ENCODE measurements around the gene PTPDC1. TPM values are rescaled to one million over a fixed set of nuclear protein-coding genes. Genes with fewer than 3 reads are reported as not detected.

Gene PTPDC1
- total and polyA plus RNA-seq, 4 donors = 3.1 to 26.0 (median 7.5) TPM

DNA sequence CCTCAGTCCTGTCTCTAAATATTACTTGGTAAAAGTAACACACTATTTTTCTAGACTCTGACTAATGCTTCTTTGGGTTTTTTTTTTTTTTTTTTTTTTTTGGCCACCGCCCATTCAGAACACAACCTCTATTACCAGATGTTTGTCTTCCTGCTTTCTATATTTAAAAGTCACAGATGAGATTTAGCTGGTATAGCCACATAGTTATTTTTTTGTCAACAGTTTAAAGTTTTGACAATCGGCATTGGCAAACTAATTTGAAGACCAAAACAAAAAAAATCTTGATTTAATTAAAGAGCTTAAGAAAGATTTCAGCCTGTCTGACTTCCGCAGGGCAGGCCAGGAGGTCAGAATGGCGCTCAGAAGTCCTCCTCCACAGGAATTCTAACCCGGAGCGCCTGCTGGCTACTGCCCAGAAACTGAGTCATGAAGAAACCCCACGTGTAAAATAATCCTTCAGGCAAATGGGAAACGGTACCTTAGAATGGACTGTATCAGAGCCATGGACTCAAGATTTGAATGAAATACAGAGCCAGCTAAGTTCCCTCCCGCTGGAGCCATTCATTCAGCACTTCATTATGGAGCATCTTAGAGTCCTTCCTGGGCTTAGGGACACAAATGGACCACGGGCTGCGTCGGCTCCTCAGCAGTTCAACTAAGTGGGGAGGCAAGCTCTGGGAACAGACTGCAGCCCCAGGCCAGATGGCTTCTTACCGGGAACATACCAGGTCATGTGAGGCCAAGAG, 55.6 kb downstream of the PTPDC1 start:
- H3K27me3 ChIP-seq (ENCODE audit: control insufficient read depth in 3 of 3, insufficient read depth in 3 of 3, low read length in 2 of 3) = no peaks in the 10 kb centered on the region
- no peak overlapping the region for H3K4me3 ChIP-seq
- ATAC-seq (ENCODE audit: insufficient read depth, low FRiP score) = peak; percentile 71
- peaks cover 7 to 29% (median 12%) of the 10 kb centered on the region in 5 donors for H3K4me1 ChIP-seq (ENCODE audit: control insufficient read depth in 5 of 5, insufficient read depth in 5 of 5, low read length in 5 of 5)
- TF ChIP-seq, protein P1, sequence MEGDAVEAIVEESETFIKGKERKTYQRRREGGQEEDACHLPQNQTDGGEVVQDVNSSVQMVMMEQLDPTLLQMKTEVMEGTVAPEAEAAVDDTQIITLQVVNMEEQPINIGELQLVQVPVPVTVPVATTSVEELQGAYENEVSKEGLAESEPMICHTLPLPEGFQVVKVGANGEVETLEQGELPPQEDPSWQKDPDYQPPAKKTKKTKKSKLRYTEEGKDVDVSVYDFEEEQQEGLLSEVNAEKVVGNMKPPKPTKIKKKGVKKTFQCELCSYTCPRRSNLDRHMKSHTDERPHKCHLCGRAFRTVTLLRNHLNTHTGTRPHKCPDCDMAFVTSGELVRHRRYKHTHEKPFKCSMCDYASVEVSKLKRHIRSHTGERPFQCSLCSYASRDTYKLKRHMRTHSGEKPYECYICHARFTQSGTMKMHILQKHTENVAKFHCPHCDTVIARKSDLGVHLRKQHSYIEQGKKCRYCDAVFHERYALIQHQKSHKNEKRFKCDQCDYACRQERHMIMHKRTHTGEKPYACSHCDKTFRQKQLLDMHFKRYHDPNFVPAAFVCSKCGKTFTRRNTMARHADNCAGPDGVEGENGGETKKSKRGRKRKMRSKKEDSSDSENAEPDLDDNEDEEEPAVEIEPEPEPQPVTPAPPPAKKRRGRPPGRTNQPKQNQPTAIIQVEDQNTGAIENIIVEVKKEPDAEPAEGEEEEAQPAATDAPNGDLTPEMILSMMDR (IDR thresholded peaks at IDR 0.05; ENCODE audit: control extremely low read depth, extremely low read depth) = no peak
- H3K36me3 ChIP-seq (ENCODE audit: control insufficient read depth in 4 of 4, insufficient read depth in 4 of 4, low read length in 4 of 4) = no peaks in the 10 kb centered on the region
- 49 to 62% methylated on average over 13 of the region's 13 CpGs for WGBS, 2 donors
- H3K9me3 ChIP-seq (ENCODE audit: control insufficient read depth in 4 of 4, insufficient read depth in 3 of 4, low read length in 3 of 4) = no peaks in the 10 kb centered on the region
- peak overlapping the region; percentile 65 to 80 for H3K27ac ChIP-seq (ENCODE audit: low read depth in 1 of 2, low read length in 1 of 2)
- peak; percentile 90 to 95 (median 93) for DNase-seq
- no peak overlapping the region for H3K9ac ChIP-seq (ENCODE audit: insufficient read depth in 1 of 2, low read length in 2 of 2)

DNA sequence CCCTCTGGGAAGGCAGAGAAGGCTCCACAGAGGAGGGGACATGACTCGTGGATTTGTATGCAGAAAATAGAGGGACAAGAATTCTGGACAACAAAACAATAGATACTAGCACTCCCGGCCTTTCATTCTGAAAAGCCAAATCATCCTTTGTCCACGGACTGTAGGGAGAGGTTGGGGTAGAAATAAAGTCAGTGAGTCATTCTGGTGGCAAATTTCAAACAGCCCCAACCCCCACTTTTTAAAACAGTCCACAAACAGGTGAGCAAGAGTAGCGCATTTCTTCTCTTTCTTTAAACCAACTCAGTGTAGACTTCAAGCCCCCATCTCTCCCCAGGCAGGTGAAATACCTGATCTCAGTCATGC, 56.1 kb downstream of the PTPDC1 start:
- Histone ChIP-seq H3K4me3 (no peak overlapping the region), H3K27ac (ENCODE audit: low read depth in 1 of 2, low read length in 1 of 2) (peak overlapping the region; percentile 65 to 80), H3K9ac (ENCODE audit: insufficient read depth in 1 of 2, low read length in 2 of 2) (no peak overlapping the region), H3K9me3 (ENCODE audit: control insufficient read depth in 4 of 4, insufficient read depth in 3 of 4, low read length in 3 of 4) (no peaks in the 10 kb centered on the region), H3K27me3 (ENCODE audit: control insufficient read depth in 3 of 3, insufficient read depth in 3 of 3, low read length in 2 of 3) (no peaks in the 10 kb centered on the region), H3K36me3 (ENCODE audit: control insufficient read depth in 4 of 4, insufficient read depth in 4 of 4, low read length in 4 of 4) (no peaks in the 10 kb centered on the region), H3K4me1 (ENCODE audit: control insufficient read depth in 5 of 5, insufficient read depth in 5 of 5, low read length in 5 of 5) (peaks cover 7 to 25% (median 12%) of the 10 kb centered on the region in 5 donors)
- TF ChIP-seq, protein P1 (IDR thresholded peaks at IDR 0.05; ENCODE audit: control extremely low read depth, extremely low read depth) = no peak
- 59% methylated on average over 4 of the region's 4 CpGs for WGBS, 2 donors
- ATAC-seq (ENCODE audit: insufficient read depth, low FRiP score) (no peak), DNase-seq (no peak)

DNA sequence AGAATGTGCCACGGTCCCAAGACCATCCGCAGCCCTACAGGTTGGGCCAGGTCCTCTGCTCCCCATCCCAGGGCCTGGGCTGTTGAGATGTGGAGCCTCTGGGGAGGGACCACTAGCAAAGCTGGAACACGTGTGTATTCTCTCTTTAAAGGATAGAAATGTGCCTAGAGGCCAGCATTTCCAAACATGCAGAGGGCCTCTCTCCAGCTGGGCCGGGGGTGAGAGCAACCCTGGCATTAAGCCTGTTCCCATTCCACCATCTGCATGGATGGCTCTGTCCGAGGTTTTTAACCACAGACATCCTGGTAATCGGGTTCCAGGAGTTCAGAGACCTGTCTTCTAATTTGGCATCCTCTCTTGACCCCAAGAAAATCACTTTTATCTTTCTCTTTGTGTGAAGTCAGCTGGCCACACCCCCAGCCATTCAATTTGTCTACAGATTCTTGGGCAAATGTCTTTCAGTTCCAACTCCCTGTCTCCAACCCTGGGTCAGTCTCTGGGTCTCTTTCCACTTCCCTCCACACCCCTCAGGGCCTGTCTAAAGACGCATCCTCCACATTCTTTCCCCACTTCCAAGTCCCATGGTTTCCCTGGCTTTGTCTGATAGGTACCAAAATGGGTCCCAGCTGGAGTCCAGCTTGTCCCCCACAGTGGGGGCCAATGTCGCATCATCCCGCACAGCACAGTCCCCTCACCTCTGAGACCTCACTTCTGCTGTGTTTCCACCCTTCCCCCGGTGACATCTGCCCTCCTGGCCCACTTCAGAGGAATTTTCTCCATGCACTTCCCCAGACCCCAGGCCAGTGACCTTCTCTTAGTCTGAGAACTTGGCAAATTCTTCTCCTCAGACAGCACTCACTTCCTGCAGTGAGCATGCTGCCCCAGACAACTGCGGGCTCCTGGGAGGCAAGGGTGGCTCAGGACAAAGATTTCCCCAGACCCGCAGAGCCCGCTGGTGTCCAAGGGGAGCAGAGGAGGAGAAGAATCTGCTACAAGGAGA, 56.8 kb downstream of the PTPDC1 start:
- peaks cover 7 to 24% (median 12%) of the 10 kb centered on the region in 5 donors for H3K4me1 ChIP-seq (ENCODE audit: control insufficient read depth in 5 of 5, insufficient read depth in 5 of 5, low read length in 5 of 5)
- DNase-seq (peak; percentile 28 to 38 (median 31)), ATAC-seq (ENCODE audit: insufficient read depth, low FRiP score) (no peak)
- no peaks in the 10 kb centered on the region for H3K36me3 ChIP-seq (ENCODE audit: control insufficient read depth in 4 of 4, insufficient read depth in 4 of 4, low read length in 4 of 4)
- H3K9ac ChIP-seq (ENCODE audit: insufficient read depth in 1 of 2, low read length in 2 of 2) = no peak overlapping the region
- no peak overlapping the region for H3K4me3 ChIP-seq
- H3K9me3 ChIP-seq (ENCODE audit: control insufficient read depth in 4 of 4, insufficient read depth in 3 of 4, low read length in 3 of 4) = no peaks in the 10 kb centered on the region
- H3K27ac ChIP-seq (ENCODE audit: low read depth in 1 of 2, low read length in 1 of 2) = peak overlapping the region; percentile 65 to 80
- WGBS, 2 donors = 74 to 81% methylated on average over 13 of the region's 13 CpGs
- H3K27me3 ChIP-seq (ENCODE audit: control insufficient read depth in 3 of 3, insufficient read depth in 3 of 3, low read length in 2 of 3) = no peaks in the 10 kb centered on the region
- TF ChIP-seq, protein P1 (IDR thresholded peaks at IDR 0.05; ENCODE audit: control extremely low read depth, extremely low read depth) = no peak
